Neutrophil (primary cell): ENCODE results near the gene RNPEPL1.
"Not testable (repeated sequence)": the region's sequence is repeated elsewhere in the genome, so short reads cannot be mapped to it uniquely, and the experiment has no call there.

ENCODE experiments used
- H3K27ac ChIP-seq: fragments of 200-600 bp; sonication (generic); 2 replicates; pipeline ENCODE4 v1.5.1; 2016; ENCODE audit warnings: mild to moderate bottlenecking, moderate library complexity
- H3K27me3 ChIP-seq: fragments of 200-600 bp; sonication (generic); 2 replicates; pipeline ENCODE4 v1.6.0; 2016; ENCODE audit warnings: mild to moderate bottlenecking
- H3K36me3 ChIP-seq: fragments of 200-600 bp; sonication (generic); 2 replicates; pipeline ENCODE4 v1.5.1; 2017
- H3K4me1 ChIP-seq, 2 experiments: fragments of 200-600 bp in 1 of 2; sonication (generic) in 1 of 2; 1 replicate in 1 of 2; 2 replicates in 1 of 2; pipeline versions ENCODE4 v1.5.1 to v1.6.1; 2013 to 2016; ENCODE audit warnings: low read depth in 1 of 2, low read length in 1 of 2, mild to moderate bottlenecking in 1 of 2, moderate library complexity in 1 of 2; ENCODE audit not compliant: control insufficient read depth in 1 of 2, insufficient read depth in 1 of 2
- H3K4me3 ChIP-seq, 2 experiments: fragments of 200-600 bp in 1 of 2; sonication (generic) in 1 of 2; 1 replicate in 1 of 2; 2 replicates in 1 of 2; pipeline ENCODE4 v1.5.1; 2013 to 2016; ENCODE audit warnings: low read depth in 1 of 2, low read length in 1 of 2, mild to moderate bottlenecking in 1 of 2, moderate library complexity in 1 of 2
- H3K9me3 ChIP-seq: fragments of 200-600 bp; sonication (generic); 2 replicates; pipeline ENCODE4 v1.5.1; 2016
- CTCF ChIP-seq: fragments of 200-600 bp; sonication (generic); IDR thresholded peaks from 2 replicates; pipeline ENCODE4 v1.5.1; 2016; ENCODE audit warnings: antibody characterized with exemption

RNPEPL1 gene

GRCh38 chr2:240530181-240530580 is 38.1 kb upstream of the RNPEPL1 start:
- Histone ChIP-seq H3K9me3 (peaks cover 12% of the 10 kb centered on the region), H3K36me3 (peaks cover 9% of the 10 kb centered on the region), H3K27me3 (no peaks in the 10 kb centered on the region), H3K4me1 (no peaks in the 10 kb centered on the region), H3K27ac (no peak overlapping the region), H3K4me3 (no peak overlapping the region)
- TF ChIP-seq CTCF = no peak

GRCh38 chr2:240531038-240531437 is 37.2 kb upstream of the RNPEPL1 start:
- Histone ChIP-seq H3K9me3 (peaks cover 9% of the 10 kb centered on the region), H3K4me1 (no peaks in the 10 kb centered on the region), H3K27ac (no peak overlapping the region), H3K36me3 (peaks cover 9% of the 10 kb centered on the region), H3K4me3 (no peak overlapping the region), H3K27me3 (no peaks in the 10 kb centered on the region)
- no peak for TF ChIP-seq CTCF

- Histone ChIP-seq H3K27ac (no peak overlapping the region), H3K9me3 (peaks cover 5% of the 10 kb centered on the region), H3K4me1 (no peaks in the 10 kb centered on the region), H3K27me3 (no peaks in the 10 kb centered on the region), H3K36me3 (peaks cover 11% of the 10 kb centered on the region), H3K4me3 (no peak overlapping the region)
- TF ChIP-seq CTCF = no peak
Measured at GRCh38 chr2:240532031-240532775, 36.1 kb upstream of the RNPEPL1 start.

- Histone ChIP-seq H3K27ac (no peak overlapping the region), H3K4me3 (no peak overlapping the region), H3K9me3 (no peaks in the 10 kb centered on the region), H3K4me1 (no peaks in the 10 kb centered on the region), H3K27me3 (no peaks in the 10 kb centered on the region), H3K36me3 (peaks cover 29% of the 10 kb centered on the region)
- no peak for TF ChIP-seq CTCF
Measured at GRCh38 chr2:240538031-240538780, 30.1 kb upstream of the RNPEPL1 start.

- not testable (repeated sequence) for H3K4me1 ChIP-seq, H3K27me3 ChIP-seq, H3K9me3 ChIP-seq, H3K27ac ChIP-seq, H3K4me3 ChIP-seq
- H3K36me3 ChIP-seq = peaks cover 29% of the 10 kb centered on the region
Measured at GRCh38 chr2:240539101-240539500, 29.2 kb upstream of the RNPEPL1 start.

- H3K36me3 ChIP-seq = peaks cover 29% of the 10 kb centered on the region
- no peak overlapping the region for H3K4me3 ChIP-seq
- no peaks in the 10 kb centered on the region for H3K4me1 ChIP-seq
- no peak overlapping the region for H3K27ac ChIP-seq
- no peaks in the 10 kb centered on the region for H3K27me3 ChIP-seq
- no peak for TF ChIP-seq CTCF
- H3K9me3 ChIP-seq = no peaks in the 10 kb centered on the region
Measured at GRCh38 chr2:240539906-240540305, 28.4 kb upstream of the RNPEPL1 start.
